AG20443 (cell line): ENCODE measurements around the gene MAPK7.
"Not testable (repeated sequence)": the region's sequence is repeated elsewhere in the genome, so short reads cannot be mapped to it uniquely, and the experiment has no call there.

Experiments
- DNase-seq: peaks from one replicate; pipeline ENCODE4 v3.0.0; 2012; ENCODE audit warnings: low spot score, mixed read lengths

MAPK7 gene

GRCh38 chr17:19343256-19343630 is 35.1 kb upstream of the MAPK7 start:
- DNase-seq, result no peak

GRCh38 chr17:19343671-19344151 is 34.6 kb upstream of the MAPK7 start:
- no peak for DNase-seq

- DNase-seq, result no peak
Measured at GRCh38 chr17:19344311-19345066, 33.8 kb upstream of the MAPK7 start.

- no peak for DNase-seq
Measured at GRCh38 chr17:19345067-19345460, 33.2 kb upstream of the MAPK7 start.

GRCh38 chr17:19345486-19346350 is 32.6 kb upstream of the MAPK7 start:
- DNase-seq, result no peak

- DNase-seq, result peak; percentile 84
Measured at GRCh38 chr17:19346351-19347255, 31.7 kb upstream of the MAPK7 start.

- DNase-seq, result no peak
Measured at GRCh38 chr17:19347323-19348080, 30.8 kb upstream of the MAPK7 start.

GRCh38 chr17:19348081-19348650 is 30.1 kb upstream of the MAPK7 start:
- DNase-seq, result no peak

GRCh38 chr17:19348806-19349205 is 29.5 kb upstream of the MAPK7 start:
- no peak for DNase-seq

- DNase-seq, result not testable (repeated sequence)
Measured at GRCh38 chr17:19353401-19353800, 24.9 kb upstream of the MAPK7 start.

- no peak for DNase-seq
Measured at GRCh38 chr17:19354748-19355147, 23.6 kb upstream of the MAPK7 start.

GRCh38 chr17:19357351-19357750 is 20.9 kb upstream of the MAPK7 start:
- no peak for DNase-seq

- no peak for DNase-seq
Measured at GRCh38 chr17:19357761-19358160, 20.5 kb upstream of the MAPK7 start.

- no peak for DNase-seq
Measured at GRCh38 chr17:19359151-19359550, 19.1 kb upstream of the MAPK7 start.

- DNase-seq, result no peak
Measured at GRCh38 chr17:19359856-19360255, 18.4 kb upstream of the MAPK7 start.

GRCh38 chr17:19360772-19361171 is 17.5 kb upstream of the MAPK7 start:
- no peak for DNase-seq

- DNase-seq, result no peak
Measured at GRCh38 chr17:19361326-19361725, 17.0 kb upstream of the MAPK7 start.

GRCh38 chr17:19361944-19362276 is 16.4 kb upstream of the MAPK7 start:
- DNase-seq, result no peak

- DNase-seq, result peak; percentile 98
Measured at GRCh38 chr17:19362277-19363113, 15.8 kb upstream of the MAPK7 start, which contains the start of gene B9D1. Gene B9D1, minus strand, starts transcription at chr17:19362723. Its CDS starts 154 bp downstream, at chr17:19362569.

GRCh38 chr17:19363114-19363438 is 15.2 kb upstream of the MAPK7 start:
- no peak for DNase-seq
